Stomach (tissue), 4 donors: ENCODE measurements around the gene SND1.

ENCODE experiments used
- EP300 ChIP-seq: sonication (generic); formaldehyde crosslinking; IDR thresholded peaks from one replicate; pipeline ENCODE4 v1.6.1; 2017; ENCODE audit warnings: antibody characterized with exemption
- POLR2A ChIP-seq, 4 donors: fragments of 450-650 bp; IDR thresholded peaks; one replicate each; pipeline ENCODE4 v1.6.1; 2016; ENCODE audit warnings: antibody characterized with exemption in 4 of 4, control low read depth in 2 of 4, mild to moderate bottlenecking in 1 of 4, moderate library complexity in 1 of 4
- POLR2AphosphoS5 ChIP-seq, 3 donors: sonication (generic); formaldehyde crosslinking; IDR thresholded peaks; one replicate each; pipeline ENCODE4 v1.6.1; 2016; ENCODE audit warnings: antibody characterized with exemption in 3 of 3
- TF ChIP-seq, protein P1 (sequence below), 7 experiments: fragments of 450-650 bp in 4 of 7; fragments of 200-600 bp in 3 of 7; sonication (generic) in 3 of 7; IDR thresholded peaks; one replicate each; pipeline ENCODE4 v1.5.1; 2016 to 2019; ENCODE audit warnings: antibody characterized with exemption in 7 of 7, control low read depth in 2 of 7, mild to moderate bottlenecking in 1 of 7

DNA sequence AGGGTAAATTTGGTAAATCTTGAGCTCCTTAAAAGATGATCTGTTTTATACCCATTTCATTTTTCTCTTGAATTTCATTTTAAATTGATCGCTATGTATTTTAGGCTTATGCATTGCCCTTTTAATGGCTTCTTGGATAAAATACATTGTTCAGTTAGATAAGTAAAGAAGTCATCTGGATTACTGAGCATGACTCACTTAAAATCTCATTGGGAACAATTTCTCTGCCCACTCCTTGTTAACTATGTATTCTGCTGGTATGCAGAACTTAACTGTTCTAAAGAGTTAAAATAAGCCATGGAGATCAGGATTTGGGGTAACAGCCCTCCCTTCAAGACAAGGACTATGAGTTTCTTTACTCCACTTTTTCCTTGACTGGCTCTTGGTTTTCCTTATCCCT, 134.2 kb downstream of the SND1 start:
- TF ChIP-seq, protein P1, sequence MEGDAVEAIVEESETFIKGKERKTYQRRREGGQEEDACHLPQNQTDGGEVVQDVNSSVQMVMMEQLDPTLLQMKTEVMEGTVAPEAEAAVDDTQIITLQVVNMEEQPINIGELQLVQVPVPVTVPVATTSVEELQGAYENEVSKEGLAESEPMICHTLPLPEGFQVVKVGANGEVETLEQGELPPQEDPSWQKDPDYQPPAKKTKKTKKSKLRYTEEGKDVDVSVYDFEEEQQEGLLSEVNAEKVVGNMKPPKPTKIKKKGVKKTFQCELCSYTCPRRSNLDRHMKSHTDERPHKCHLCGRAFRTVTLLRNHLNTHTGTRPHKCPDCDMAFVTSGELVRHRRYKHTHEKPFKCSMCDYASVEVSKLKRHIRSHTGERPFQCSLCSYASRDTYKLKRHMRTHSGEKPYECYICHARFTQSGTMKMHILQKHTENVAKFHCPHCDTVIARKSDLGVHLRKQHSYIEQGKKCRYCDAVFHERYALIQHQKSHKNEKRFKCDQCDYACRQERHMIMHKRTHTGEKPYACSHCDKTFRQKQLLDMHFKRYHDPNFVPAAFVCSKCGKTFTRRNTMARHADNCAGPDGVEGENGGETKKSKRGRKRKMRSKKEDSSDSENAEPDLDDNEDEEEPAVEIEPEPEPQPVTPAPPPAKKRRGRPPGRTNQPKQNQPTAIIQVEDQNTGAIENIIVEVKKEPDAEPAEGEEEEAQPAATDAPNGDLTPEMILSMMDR (IDR thresholded peaks at IDR 0.05): no peak
- TF ChIP-seq POLR2A (IDR thresholded peaks at IDR 0.05): no peak
- no peak for TF ChIP-seq EP300
- no peak for TF ChIP-seq POLR2AphosphoS5 (IDR thresholded peaks at IDR 0.05)
